ENCODE measurements around the gene AZIN2.

DNA sequence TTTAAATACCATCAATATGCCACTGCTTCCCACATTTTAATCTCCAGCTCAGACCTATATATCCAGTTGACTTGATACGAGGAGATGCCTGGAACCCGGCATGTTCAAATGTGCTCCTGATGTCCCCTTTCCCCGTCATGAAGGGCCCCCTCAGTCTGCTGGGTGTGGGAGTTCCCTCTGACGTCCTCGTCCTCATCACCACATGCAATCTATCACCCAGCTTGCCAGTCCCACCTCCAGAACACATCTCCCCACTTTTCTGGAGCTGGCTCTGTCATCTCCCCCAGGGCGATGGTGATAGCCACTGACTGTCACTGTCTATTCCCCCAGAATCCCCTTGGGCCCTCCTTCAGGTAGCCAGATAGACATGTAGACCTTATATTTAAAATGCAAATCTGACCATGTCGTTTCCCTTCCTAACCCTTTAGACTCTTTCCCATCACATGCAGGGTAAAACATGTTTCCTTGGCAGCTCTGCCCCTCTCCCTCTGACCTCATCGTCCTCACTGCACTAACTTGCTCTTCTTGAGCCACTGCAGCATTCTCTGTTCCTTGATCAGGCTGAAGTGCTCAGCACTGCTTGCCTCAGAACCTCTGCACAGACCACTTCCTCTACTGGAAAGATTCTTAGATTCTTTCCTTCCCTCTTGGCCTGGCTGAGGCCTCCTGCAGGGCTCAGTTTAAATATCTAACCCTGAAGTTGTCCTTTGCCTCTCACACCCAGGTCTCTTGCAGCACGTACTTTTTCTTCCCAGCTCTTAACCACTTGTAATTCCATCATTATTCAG is 7.4 kb downstream of the AZIN2 start:
- TF ChIP-seq, protein P1, sequence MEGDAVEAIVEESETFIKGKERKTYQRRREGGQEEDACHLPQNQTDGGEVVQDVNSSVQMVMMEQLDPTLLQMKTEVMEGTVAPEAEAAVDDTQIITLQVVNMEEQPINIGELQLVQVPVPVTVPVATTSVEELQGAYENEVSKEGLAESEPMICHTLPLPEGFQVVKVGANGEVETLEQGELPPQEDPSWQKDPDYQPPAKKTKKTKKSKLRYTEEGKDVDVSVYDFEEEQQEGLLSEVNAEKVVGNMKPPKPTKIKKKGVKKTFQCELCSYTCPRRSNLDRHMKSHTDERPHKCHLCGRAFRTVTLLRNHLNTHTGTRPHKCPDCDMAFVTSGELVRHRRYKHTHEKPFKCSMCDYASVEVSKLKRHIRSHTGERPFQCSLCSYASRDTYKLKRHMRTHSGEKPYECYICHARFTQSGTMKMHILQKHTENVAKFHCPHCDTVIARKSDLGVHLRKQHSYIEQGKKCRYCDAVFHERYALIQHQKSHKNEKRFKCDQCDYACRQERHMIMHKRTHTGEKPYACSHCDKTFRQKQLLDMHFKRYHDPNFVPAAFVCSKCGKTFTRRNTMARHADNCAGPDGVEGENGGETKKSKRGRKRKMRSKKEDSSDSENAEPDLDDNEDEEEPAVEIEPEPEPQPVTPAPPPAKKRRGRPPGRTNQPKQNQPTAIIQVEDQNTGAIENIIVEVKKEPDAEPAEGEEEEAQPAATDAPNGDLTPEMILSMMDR (IDR thresholded peaks at IDR 0.05), result no peak
- no peak for TF ChIP-seq POLR2A (IDR thresholded peaks at IDR 0.05)

All from right lobe of liver (tissue), 4 donors.